Head of caudate nucleus (tissue), 42 donors: ENCODE results near the gene G6PC3.
A peak's percentile ranks its signal among the peaks of the same experiment; 100 is the strongest.
"Not testable (repeated sequence)": the region's sequence is repeated elsewhere in the genome, so short reads cannot be mapped to it uniquely, and the experiment has no call there.

Source experiments
- DNase-seq, 42 donors: peaks; one replicate each; pipeline versions ENCODE4 v3.0.0 to v3.0.0-alpha.2; 2020 to 2021; ENCODE audit warnings: mixed read lengths in 7 of 42
- intact Hi-C: fragments of 100-400 bp; cut with DNase I; formaldehyde crosslinking; loops from one replicate; pipeline ENCODE4 v1.15.0; 2022

The G6PC3 gene

GRCh38 chr17:44113868-44114840, 43.6 kb downstream of the G6PC3 start:
- peak in 15 of 42 donors; percentile 27 to 74 (median 51) for DNase-seq
- intact Hi-C loops, result loop anchor here (5.0 kb wide), 1 partner anchor 42 kb away; the partner anchor contains the start of gene G6PC3

GRCh38 chr17:44115585-44116415, 45.3 kb downstream of the G6PC3 start:
- DNase-seq, result peak in 27 of 42 donors; percentile 39 to 76 (median 53)
- intact Hi-C loops, result no loop called here

- no peak for DNase-seq
- intact Hi-C loops, result no loop called here
These were observed 46.8 kb downstream of the G6PC3 start for GRCh38 chr17:44117351-44117750.

DNA sequence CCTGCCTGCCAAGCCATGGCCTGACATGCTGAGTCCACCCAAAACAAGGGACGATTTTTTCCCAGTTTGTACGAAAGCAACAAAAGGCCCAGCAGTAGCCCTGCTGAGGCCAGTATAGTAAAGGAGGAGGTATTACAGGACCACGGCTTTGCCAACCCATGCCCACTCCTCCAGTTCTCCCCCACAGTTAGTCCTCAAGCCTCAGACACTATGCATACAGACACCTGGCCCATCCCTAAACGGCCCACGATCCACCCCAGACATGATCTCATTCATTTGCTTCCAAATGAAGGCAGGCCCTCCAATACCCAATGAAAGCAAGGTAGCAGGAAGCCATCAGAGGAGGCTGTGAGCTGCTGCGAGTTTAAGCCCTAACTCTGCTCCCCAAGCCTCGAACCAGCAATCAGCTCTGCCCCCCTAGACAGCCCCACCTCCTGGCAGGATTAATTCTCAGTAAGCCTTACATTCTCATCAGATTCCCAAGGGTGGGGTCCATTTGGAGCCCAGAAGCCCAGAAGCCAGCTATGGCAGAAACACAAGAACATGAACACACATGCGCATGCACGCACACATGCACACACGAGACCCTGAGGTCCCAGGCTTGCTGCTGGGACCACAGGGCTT, 48.0 kb downstream of the G6PC3 start:
- intact Hi-C loops, result no loop called here
- DNase-seq, result no peak

DNA sequence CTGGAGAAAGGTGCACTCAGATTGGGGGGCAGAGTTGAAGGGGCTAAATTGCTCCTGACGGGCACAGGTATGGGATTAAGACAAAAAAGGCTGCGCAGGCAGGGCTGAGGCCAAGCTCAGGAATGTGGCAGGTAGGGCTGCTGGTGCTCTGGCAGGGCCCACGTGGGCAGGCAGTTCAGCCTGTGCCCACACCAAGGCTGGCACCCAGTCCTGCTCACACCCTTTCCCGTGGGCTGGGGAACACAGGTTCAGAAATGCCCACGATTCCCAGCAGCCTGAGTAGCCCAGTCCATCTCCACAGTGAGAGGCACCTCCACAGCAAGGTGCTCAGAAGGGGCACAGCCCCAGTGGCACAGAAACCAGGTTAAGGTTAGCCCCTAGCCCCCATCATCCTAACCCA, 48.5 kb downstream of the G6PC3 start:
- no peak for DNase-seq
- intact Hi-C loops, result no loop called here

DNA sequence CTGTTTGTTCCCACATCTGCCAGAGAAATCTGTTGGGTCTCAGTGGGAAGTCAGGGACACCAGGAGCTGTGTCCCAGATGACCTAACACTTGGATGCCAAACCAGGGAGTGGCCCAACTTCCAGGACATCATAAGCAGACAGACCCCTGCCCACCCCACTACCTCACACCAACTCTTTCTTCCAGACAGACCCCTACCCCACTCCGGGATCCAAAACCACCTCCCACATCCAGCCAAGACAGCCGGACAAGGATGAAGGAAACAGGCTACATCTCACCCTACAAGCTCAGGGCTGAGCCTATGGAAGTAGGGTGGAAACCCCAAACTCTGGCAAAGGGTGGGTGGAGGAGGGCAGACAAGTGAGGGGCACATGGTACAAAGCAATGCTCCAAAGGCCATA, 49.3 kb downstream of the G6PC3 start:
- intact Hi-C loops, result no loop called here

DNA sequence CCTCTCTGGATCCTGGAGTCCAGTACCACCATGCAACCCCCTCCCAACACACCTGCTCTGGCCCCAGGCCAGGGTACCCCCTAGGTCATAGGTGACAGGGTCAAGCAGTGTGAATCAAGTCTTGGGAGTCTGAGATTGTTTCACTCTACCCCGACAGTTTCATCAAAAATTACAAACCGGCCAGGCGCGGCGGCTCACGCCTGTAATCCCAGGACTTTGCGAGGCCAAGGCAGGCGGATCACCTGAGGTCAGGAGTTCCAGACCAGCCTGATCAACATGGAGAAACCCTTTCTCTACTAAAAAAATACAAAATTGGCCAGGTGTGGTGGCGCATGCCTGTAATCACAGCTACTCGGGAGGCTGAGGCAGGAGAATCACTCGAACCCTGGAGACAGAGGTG, 49.7 kb downstream of the G6PC3 start:
- DNase-seq, intact Hi-C loops: not testable (repeated sequence)

More for the DNA sequence above, 49.3 kb downstream of the G6PC3 start:
- DNase-seq, result no peak

DNA sequence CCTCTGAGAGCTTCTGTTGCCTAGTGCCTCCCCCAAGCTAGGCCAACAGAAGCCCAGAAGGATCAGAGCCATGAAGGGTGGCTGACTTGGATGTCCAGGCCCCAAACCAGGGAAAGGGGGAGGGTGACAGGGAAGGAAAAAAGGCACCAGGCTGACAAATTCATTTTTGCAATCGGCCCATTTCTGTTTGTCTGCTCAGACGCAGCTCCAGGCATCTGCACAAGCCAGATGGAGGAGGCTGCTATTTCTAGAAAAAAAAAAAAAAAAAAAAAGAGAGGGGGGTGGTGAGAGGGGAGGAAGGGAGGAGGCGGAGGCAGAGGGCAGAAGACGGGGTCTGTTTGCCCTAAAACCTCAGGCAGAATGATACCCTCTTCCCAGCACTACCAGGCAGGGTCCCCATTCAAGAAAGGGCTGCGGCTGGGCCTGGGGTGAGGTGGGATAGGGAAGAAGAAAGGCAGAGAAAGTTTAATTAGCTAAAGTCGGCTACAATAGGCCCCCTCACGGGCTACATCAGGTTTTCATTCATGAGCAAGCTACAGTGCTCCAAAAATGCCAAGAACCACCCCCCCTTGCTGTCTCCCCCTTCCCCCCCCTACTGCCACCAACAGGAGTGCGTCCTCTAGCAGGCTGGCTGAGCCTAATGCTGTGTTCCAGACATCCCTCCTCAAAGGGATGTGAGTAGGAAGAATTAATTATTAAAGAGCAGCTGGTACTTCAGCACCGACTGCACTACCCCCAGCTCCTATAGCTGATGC, 50.5 kb downstream of the G6PC3 start:
- DNase-seq, result peak in 16 of 42 donors; percentile 28 to 79 (median 48)
- intact Hi-C loops, result no loop called here

DNA sequence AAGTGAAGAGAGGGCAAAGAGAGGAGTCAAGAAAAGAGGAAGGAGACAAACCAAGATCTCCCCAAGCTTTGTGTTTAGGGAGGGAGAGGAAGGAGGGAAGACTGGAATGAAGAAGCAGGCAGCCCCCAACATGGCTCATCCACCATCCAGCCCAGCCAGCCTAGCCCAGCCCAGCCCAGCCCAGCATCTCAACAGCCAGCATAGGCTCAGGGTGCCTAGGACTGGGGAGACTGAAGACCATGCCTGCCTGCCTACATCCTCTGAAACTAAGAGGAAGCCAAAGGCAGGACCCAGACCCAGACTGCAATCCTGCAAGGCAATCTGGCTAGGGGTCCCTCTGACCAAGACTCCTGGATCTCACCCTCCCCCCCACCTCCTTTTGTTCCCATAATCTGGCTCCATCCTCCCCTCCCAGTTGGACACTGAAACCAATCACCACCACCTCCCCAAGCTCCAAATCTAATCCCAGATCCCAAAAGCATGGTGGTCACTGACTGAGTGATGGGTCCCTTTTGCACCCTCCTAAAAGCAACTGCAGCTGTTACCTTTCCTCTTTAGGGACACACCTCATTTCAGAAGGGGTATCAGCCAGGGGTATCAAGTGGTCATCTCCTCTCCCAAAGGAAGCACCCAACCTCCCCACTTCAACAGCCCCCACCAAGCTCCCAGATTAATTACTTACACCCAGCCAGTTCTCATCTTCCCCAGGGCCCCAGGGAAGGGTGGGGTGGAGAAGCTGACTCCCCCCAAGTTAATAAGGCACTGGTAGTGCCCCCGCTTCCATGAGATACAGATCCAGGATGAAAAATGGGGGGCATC, 51.7 kb downstream of the G6PC3 start:
- no peak for DNase-seq
- intact Hi-C loops, result no loop called here

DNA sequence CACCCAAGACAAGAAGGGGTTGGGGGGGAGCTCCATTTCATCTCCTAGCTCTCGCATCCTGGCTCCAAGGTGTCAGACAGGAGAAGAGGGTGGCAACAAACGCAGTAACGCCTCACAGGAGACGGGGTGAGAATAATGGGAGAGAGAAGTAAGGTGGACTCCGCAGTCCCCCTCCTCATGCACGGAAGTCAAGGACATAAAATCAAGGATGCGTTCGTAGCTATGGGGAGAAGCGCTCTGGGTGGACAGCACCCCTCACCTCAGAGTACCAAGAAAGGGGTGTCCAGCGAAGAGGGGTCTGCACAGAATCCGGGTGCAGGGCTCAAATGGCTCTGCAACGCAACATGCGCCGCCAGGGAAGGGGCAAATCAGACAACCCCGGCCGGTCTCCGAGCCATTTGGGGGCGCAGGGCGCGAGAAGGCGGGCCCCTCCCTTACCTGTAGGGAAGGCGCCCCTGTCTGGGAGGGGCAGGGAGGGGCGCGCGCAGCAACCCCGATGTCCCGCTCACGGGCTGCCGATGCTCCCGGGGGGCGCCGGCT, 52.4 kb downstream of the G6PC3 start:
- intact Hi-C loops, result no loop called here
- peak in 5 of 42 donors; percentile 29 to 58 (median 44) for DNase-seq

GRCh38 chr17:44123356-44124117, 53.0 kb downstream of the G6PC3 start, which contains the start of gene HDAC5:
Gene HDAC5, minus strand, starts transcription at chr17:44123641. Its CDS starts 6,126 bp downstream, at chr17:44117515.
- peak; percentile 94 to 99 (median 97) for DNase-seq
- intact Hi-C loops, result no loop called here

DNA sequence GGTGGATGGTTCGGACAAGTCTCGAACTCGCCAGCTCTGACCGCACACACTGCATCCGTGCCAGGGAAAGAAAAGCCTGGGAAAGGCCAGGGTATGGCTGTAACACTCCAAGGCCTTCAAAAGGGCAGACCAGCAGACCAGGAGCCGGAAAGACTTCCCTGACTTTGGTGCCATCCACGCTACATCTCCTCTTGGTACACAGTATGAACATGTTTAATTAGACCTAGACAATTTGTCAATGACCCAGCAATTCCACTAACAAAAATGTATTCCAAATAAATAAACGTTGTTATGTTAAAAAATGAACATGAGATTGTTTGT, 53.5 kb downstream of the G6PC3 start:
- no peak for DNase-seq
- intact Hi-C loops, result no loop called here
